Measurements from ENCODE around the gene ILF3.

Gene ILF3

DNA sequence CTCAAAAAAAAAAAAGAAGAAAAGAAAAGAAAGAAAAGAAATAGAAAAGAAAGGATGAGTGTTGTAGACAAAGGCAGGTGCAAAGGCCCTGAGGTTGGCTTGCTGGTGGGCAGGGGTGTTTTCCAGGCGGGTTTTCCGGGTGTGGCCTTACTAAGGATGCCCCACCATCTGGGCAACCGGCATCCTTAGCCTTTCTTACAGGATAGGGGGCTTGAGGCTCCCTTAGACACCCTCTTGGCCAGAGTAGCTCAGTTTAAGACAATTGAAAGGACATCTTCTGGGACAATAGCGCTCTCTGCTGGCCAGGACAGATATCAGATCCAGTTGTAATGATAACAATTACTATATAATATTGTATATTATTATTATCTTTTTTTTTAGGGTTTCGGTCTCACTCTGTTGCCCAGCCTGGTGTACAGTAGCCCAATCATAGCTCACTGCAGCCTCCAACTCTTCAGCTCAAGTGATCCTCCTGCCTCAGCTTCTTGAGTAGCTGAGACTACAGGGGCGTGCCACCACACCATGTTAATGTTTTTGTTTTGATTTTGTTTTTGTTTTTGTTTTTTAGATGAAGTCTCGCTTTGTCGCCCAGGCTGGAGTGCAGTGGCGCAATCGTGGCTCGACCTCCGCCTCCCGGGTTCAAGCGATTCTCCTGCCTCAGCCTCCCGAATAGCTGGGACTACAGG lies 45.6 kb downstream of the ILF3 start:
- Histone ChIP-seq H3K36me3 (ENCODE audit: control insufficient read depth in 2 of 2, insufficient read depth in 2 of 2, low read length in 2 of 2) (no peaks in the 10 kb centered on the region), H3K4me1 (ENCODE audit: control insufficient read depth, insufficient read depth, low read length) (peaks cover 18% of the 10 kb centered on the region), H3K4me3 (ENCODE audit: low read length in 2 of 2) (no peak overlapping the region), H3K27ac (ENCODE audit: low read length) (no peak overlapping the region), H3K9ac (ENCODE audit: low read length in 2 of 2) (no peak overlapping the region), H3K27me3 (ENCODE audit: control insufficient read depth in 1 of 2, insufficient read depth in 2 of 2, low read length in 2 of 2) (no peaks in the 10 kb centered on the region), H3K9me3 (ENCODE audit: control insufficient read depth in 2 of 2, low read length in 2 of 2) (no peaks in the 10 kb centered on the region)

DNA sequence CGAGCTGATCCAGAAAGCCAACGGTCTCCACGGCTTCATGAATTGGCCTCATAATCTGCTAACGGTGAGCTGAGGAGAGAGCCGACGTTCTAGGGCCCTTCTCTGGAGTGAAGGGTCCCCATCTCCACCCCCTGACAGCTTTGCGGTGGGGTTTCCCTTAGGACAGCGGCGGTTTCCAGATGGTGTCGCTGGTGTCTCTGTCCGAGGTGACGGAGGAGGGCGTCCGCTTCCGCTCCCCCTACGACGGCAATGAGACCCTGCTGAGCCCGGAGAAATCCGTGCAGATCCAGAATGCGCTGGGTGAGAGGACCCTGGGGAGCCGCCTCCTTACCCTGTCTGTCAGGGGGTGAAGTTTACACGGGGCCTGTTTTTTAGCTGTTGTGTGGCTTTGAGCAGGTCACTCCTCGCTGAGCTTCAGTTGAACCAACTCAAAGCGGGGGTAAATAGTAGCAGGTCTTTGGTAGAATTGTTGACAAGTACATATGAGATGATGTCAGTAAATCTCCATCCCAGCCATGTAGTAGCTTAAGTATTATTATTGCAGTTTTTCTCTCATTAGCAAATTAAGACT lies 47.9 kb downstream of the ILF3 start:
- Histone ChIP-seq H3K4me1 (ENCODE audit: control insufficient read depth, insufficient read depth, low read length) (peaks cover 14% of the 10 kb centered on the region), H3K27me3 (ENCODE audit: control insufficient read depth in 1 of 2, insufficient read depth in 2 of 2, low read length in 2 of 2) (no peaks in the 10 kb centered on the region), H3K9ac (ENCODE audit: low read length in 2 of 2) (peak overlapping the region; percentile 81 to 83), H3K4me3 (ENCODE audit: low read length in 2 of 2) (peak overlapping the region; percentile 93 to 98), H3K9me3 (ENCODE audit: control insufficient read depth in 2 of 2, low read length in 2 of 2) (no peaks in the 10 kb centered on the region), H3K27ac (ENCODE audit: low read length) (peak overlapping the region; percentile 46), H3K36me3 (ENCODE audit: control insufficient read depth in 2 of 2, insufficient read depth in 2 of 2, low read length in 2 of 2) (no peaks in the 10 kb centered on the region)

DNA sequence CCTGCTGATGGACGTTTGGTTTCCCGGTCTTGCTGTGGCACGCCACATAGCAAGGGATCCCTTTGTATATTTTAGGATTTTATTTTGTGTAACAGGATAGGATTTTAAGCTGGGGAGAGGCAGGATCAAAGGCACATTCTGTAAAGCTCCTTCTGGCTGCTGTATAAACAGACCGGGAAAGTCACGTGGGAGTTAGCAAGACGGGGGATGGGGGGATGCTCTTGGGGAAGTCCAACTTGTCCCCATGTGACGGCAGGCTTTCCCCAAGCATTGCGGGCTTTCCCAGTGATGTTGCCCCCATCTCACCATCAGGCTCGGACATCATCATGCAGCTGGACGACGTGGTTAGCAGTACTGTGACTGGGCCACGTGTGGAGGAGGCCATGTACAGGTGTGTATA lies 52.8 kb downstream of the ILF3 start:
- Histone ChIP-seq H3K27me3 (ENCODE audit: control insufficient read depth in 1 of 2, insufficient read depth in 2 of 2, low read length in 2 of 2) (no peaks in the 10 kb centered on the region), H3K9me3 (ENCODE audit: control insufficient read depth in 2 of 2, low read length in 2 of 2) (no peaks in the 10 kb centered on the region), H3K4me1 (ENCODE audit: control insufficient read depth, insufficient read depth, low read length) (peaks cover 4% of the 10 kb centered on the region), H3K27ac (ENCODE audit: low read length) (no peak overlapping the region), H3K36me3 (ENCODE audit: control insufficient read depth in 2 of 2, insufficient read depth in 2 of 2, low read length in 2 of 2) (peaks cover 0 to 2% of the 10 kb centered on the region in 2 donors), H3K4me3 (ENCODE audit: low read length in 2 of 2) (no peak overlapping the region), H3K9ac (ENCODE audit: low read length in 2 of 2) (no peak overlapping the region)

DNA sequence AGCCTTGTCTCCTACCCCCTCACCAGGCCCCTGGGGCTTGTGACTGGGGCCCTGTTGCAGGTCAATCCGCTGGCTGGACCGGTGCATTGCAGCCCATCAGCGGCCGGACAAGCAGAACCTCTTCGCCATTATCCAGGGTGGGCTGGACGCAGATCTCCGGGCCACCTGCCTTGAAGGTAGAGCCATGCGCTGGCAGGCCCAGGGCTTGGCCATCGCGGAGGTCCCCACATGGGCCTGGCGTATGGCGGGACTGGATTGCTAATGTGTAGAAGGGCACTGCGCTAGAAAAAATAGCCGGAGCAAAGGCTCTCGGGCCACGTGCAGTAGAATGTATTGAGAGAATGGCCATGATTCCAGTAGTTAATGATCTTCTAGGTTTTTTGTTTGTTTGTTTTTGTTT lies 53.3 kb downstream of the ILF3 start:
- Histone ChIP-seq H3K27me3 (ENCODE audit: control insufficient read depth in 1 of 2, insufficient read depth in 2 of 2, low read length in 2 of 2) (no peaks in the 10 kb centered on the region), H3K36me3 (ENCODE audit: control insufficient read depth in 2 of 2, insufficient read depth in 2 of 2, low read length in 2 of 2) (peaks cover 0 to 2% of the 10 kb centered on the region in 2 donors), H3K4me1 (ENCODE audit: control insufficient read depth, insufficient read depth, low read length) (peaks cover 2% of the 10 kb centered on the region), H3K9ac (ENCODE audit: low read length in 2 of 2) (no peak overlapping the region), H3K9me3 (ENCODE audit: control insufficient read depth in 2 of 2, low read length in 2 of 2) (no peaks in the 10 kb centered on the region), H3K27ac (ENCODE audit: low read length) (no peak overlapping the region), H3K4me3 (ENCODE audit: low read length in 2 of 2) (no peak overlapping the region)

DNA sequence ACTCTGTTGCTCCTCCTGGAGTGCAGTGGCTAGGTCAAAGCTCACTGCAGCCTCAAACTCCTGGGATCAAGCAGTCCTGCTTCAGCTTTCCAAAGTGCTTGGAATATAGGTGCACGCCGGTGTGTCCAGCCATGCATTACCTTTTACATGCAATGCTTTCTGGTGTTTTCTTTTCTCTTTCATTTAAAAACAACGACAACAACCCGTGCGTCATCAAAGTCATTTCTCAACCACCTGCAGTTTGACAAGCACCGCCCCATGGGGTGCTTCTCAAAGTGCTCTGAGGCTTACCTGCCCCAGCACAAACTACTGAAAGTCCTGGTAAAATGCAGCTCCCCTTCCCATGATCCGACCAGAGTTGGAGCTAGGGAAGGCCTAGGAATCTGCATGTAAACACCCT lies 54.1 kb downstream of the ILF3 start:
- Histone ChIP-seq H3K9ac (ENCODE audit: low read length in 2 of 2) (no peak overlapping the region), H3K27ac (ENCODE audit: low read length) (no peak overlapping the region), H3K4me1 (ENCODE audit: control insufficient read depth, insufficient read depth, low read length) (peaks cover 2% of the 10 kb centered on the region), H3K36me3 (ENCODE audit: control insufficient read depth in 2 of 2, insufficient read depth in 2 of 2, low read length in 2 of 2) (peaks cover 5 to 6% of the 10 kb centered on the region in 2 donors), H3K27me3 (ENCODE audit: control insufficient read depth in 1 of 2, insufficient read depth in 2 of 2, low read length in 2 of 2) (no peaks in the 10 kb centered on the region), H3K4me3 (ENCODE audit: low read length in 2 of 2) (no peak overlapping the region), H3K9me3 (ENCODE audit: control insufficient read depth in 2 of 2, low read length in 2 of 2) (no peaks in the 10 kb centered on the region)

DNA sequence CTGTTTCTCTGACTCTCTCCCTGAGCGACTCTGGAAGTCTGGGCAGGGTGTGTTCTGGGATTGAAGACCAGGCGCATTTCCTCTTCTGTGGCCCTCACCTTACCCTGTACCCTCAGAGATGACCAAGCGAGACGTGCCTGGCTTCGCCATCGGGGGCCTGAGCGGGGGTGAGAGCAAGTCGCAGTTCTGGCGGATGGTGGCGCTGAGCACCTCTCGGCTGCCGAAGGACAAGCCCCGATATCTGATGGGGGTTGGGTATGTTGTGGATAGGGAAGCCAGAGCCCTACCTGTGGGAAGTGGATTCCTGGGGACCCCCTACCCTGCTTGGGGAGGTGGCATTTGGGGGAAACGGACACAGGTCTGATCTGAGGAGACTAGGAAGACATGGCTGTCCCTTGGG lies 57.9 kb downstream of the ILF3 start:
- no peak overlapping the region for H3K9ac ChIP-seq (ENCODE audit: low read length in 2 of 2)
- H3K9me3 ChIP-seq (ENCODE audit: control insufficient read depth in 2 of 2, low read length in 2 of 2), result no peaks in the 10 kb centered on the region
- peaks cover 5% of the 10 kb centered on the region for H3K4me1 ChIP-seq (ENCODE audit: control insufficient read depth, insufficient read depth, low read length)
- H3K36me3 ChIP-seq (ENCODE audit: control insufficient read depth in 2 of 2, insufficient read depth in 2 of 2, low read length in 2 of 2), result peaks cover 8% of the 10 kb centered on the region in 2 donors
- no peak overlapping the region for H3K4me3 ChIP-seq (ENCODE audit: low read length in 2 of 2)
- no peaks in the 10 kb centered on the region for H3K27me3 ChIP-seq (ENCODE audit: control insufficient read depth in 1 of 2, insufficient read depth in 2 of 2, low read length in 2 of 2)
- no peak overlapping the region for H3K27ac ChIP-seq (ENCODE audit: low read length)

DNA sequence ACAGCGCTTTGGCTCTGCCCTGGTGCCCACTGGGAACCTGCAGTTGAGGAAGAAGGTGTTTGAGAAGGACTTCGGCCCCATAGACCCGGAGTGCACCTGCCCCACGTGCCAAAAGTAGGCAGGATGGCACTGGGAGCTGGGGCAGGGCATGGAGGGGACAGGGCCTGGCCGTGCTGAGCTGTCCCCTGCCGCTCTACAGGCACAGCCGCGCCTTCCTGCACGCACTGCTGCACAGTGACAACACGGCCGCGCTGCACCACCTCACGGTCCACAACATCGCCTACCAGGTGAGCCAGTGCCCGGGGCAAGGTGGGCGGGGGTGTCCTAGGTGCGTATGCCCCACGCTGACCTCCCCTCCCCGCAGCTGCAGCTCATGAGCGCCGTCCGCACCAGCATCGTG lies 58.6 kb downstream of the ILF3 start:
- peaks cover 7% of the 10 kb centered on the region for H3K4me1 ChIP-seq (ENCODE audit: control insufficient read depth, insufficient read depth, low read length)
- no peak overlapping the region for H3K9ac ChIP-seq (ENCODE audit: low read length in 2 of 2)
- no peaks in the 10 kb centered on the region for H3K9me3 ChIP-seq (ENCODE audit: control insufficient read depth in 2 of 2, low read length in 2 of 2)
- no peaks in the 10 kb centered on the region for H3K27me3 ChIP-seq (ENCODE audit: control insufficient read depth in 1 of 2, insufficient read depth in 2 of 2, low read length in 2 of 2)
- no peak overlapping the region for H3K27ac ChIP-seq (ENCODE audit: low read length)
- H3K4me3 ChIP-seq (ENCODE audit: low read length in 2 of 2), result no peak overlapping the region
- H3K36me3 ChIP-seq (ENCODE audit: control insufficient read depth in 2 of 2, insufficient read depth in 2 of 2, low read length in 2 of 2), result peaks cover 8% of the 10 kb centered on the region in 2 donors

DNA sequence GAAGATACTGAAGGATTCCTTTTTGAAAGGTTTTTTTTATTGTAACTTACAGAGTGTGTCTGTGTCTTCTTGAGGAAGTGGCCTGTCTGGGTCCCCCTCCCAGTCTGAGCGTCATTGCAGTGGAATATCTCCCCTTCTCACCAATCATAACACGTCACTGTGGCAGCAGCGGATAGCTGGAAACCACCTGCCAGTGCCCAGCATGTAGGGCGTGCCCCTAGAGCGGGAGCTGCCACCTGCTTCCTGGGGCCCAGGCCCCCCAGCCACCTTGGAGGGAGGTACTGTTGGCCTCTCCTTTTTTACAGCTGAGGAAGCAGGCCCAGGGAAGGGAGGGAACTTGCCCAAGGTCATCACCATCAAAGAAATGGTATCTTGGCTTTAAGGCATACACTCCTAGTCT lies 59.2 kb downstream of the ILF3 start:
- H3K9me3 ChIP-seq (ENCODE audit: control insufficient read depth in 2 of 2, low read length in 2 of 2), result no peaks in the 10 kb centered on the region
- H3K4me1 ChIP-seq (ENCODE audit: control insufficient read depth, insufficient read depth, low read length), result peaks cover 7% of the 10 kb centered on the region
- H3K4me3 ChIP-seq (ENCODE audit: low read length in 2 of 2), result no peak overlapping the region
- peaks cover 7 to 8% of the 10 kb centered on the region in 2 donors for H3K36me3 ChIP-seq (ENCODE audit: control insufficient read depth in 2 of 2, insufficient read depth in 2 of 2, low read length in 2 of 2)
- no peak overlapping the region for H3K27ac ChIP-seq (ENCODE audit: low read length)
- H3K9ac ChIP-seq (ENCODE audit: low read length in 2 of 2), result no peak overlapping the region
- no peaks in the 10 kb centered on the region for H3K27me3 ChIP-seq (ENCODE audit: control insufficient read depth in 1 of 2, insufficient read depth in 2 of 2, low read length in 2 of 2)

DNA sequence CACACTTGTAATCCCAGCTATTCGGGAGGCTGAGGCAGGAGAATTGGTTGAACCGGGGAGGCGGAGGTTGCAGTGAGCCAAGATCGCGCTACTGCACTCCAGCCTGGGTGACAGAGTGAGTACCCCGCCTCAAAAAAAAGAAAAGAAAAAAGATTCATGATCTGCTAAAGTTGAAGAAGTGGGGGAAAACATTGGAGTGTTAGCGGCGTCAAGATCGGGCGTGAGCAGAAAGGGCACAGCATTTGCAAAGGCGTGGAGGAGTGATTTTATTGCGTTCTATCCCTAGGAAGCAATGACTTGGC lies 62.9 kb downstream of the ILF3 start:
- H3K36me3 ChIP-seq (ENCODE audit: control insufficient read depth in 2 of 2, insufficient read depth in 2 of 2, low read length in 2 of 2), result peaks cover 8% of the 10 kb centered on the region in 2 donors
- no peaks in the 10 kb centered on the region for H3K9me3 ChIP-seq (ENCODE audit: control insufficient read depth in 2 of 2, low read length in 2 of 2)
- H3K9ac ChIP-seq (ENCODE audit: low read length in 2 of 2), result peak overlapping the region; percentile 3 to 21
- peaks cover 29% of the 10 kb centered on the region for H3K4me1 ChIP-seq (ENCODE audit: control insufficient read depth, insufficient read depth, low read length)
- peak overlapping the region; percentile 56 to 67 for H3K4me3 ChIP-seq (ENCODE audit: low read length in 2 of 2)
- no peaks in the 10 kb centered on the region for H3K27me3 ChIP-seq (ENCODE audit: control insufficient read depth in 1 of 2, insufficient read depth in 2 of 2, low read length in 2 of 2)
- H3K27ac ChIP-seq (ENCODE audit: low read length), result peak overlapping the region; percentile 53

DNA sequence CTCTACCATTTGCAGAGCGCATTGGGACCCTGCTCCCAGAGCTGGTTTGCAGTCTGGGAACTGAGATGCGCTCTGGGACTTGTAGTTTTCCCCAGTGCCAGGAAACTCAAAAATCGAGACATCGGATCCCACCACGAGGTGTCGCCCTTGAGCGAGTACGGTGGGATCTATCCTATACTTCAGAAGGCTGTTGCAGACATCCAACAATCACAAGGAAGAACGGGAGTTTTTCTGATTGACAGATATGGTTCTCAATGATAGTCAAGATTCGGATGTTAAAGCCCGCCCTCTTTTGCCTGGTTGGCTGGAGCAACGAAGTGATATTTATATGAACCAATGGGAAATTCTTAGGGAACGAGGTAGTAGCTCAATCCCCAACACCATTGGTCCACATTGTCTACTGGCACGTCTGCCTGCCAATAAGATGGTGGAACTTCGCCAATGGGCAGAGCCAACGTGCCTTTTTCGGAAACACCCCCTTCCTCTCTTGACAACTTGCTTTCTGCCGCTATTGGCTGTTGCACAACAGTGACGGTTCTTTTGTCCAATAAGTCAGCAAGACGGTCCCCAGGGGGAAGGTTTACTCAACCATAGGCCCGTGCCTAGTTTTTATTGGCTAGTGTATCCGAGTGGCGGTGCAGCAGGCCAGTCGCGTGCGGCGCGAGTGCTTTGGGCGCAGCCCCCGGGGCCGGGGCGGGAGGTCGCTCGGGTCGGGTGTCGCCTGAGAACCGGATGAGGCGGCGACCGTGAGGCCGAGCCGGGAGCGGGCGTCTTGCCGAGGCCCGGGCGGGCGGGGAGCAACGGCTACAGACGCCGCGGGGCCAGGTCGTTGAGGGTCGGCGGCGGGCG lies 63.4 kb downstream of the ILF3 start, which contains the start of gene DNM2:
TSS of gene DNM2 (plus strand) at position 724 of the 849 bp plus-strand sequence. CDS start 164 bp downstream, outside the sequence.
- Histone ChIP-seq H3K4me3 (ENCODE audit: low read length in 2 of 2) (peak within 1 kb of the TSS; percentile 86 to 89), H3K27ac (ENCODE audit: low read length) (peak within 1 kb of the TSS; percentile 62), H3K36me3 (ENCODE audit: control insufficient read depth in 2 of 2, insufficient read depth in 2 of 2, low read length in 2 of 2) (peaks cover 8% of the 10 kb centered on the region in 2 donors), H3K27me3 (ENCODE audit: control insufficient read depth in 1 of 2, insufficient read depth in 2 of 2, low read length in 2 of 2) (no peaks in the 10 kb centered on the region), H3K4me1 (ENCODE audit: control insufficient read depth, insufficient read depth, low read length) (peaks cover 29% of the 10 kb centered on the region), H3K9me3 (ENCODE audit: control insufficient read depth in 2 of 2, low read length in 2 of 2) (no peaks in the 10 kb centered on the region), H3K9ac (ENCODE audit: low read length in 2 of 2) (peak within 1 kb of the TSS; percentile 86 to 87)

All from stomach smooth muscle (tissue), 2 donors.